ENCODE data around the gene OR4M2.
"Not testable (repeated sequence)": the region's sequence is repeated elsewhere in the genome, so short reads cannot be mapped to it uniquely, and the experiment has no call there.

DNA sequence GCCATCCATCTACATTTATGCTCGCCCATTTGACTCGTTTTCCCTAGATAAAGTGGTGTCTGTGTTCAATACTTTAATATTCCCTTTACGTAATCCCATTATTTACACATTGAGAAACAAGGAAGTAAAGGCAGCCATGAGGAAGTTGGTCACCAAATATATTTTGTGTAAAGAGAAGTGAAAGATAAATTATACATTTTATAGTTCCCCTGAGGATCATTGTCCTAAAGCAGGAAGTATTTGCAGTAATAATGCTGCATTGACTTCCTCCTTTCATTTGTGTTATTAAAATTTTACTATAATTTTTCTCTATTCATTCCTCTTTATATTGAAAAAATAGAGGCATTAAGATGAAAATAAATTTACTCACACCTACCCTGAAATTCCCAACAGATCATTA is 1.1 kb downstream of the OR4M2 start:
- TF ChIP-seq, protein P1, sequence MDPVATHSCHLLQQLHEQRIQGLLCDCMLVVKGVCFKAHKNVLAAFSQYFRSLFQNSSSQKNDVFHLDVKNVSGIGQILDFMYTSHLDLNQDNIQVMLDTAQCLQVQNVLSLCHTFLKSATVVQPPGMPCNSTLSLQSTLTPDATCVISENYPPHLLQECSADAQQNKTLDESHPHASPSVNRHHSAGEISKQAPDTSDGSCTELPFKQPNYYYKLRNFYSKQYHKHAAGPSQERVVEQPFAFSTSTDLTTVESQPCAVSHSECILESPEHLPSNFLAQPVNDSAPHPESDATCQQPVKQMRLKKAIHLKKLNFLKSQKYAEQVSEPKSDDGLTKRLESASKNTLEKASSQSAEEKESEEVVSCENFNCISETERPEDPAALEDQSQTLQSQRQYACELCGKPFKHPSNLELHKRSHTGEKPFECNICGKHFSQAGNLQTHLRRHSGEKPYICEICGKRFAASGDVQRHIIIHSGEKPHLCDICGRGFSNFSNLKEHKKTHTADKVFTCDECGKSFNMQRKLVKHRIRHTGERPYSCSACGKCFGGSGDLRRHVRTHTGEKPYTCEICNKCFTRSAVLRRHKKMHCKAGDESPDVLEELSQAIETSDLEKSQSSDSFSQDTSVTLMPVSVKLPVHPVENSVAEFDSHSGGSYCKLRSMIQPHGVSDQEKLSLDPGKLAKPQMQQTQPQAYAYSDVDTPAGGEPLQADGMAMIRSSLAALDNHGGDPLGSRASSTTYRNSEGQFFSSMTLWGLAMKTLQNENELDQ (CRISPR knock-in tag; IDR thresholded peaks at IDR 0.05; ENCODE audit: borderline replicate concordance), result not testable (repeated sequence)
- TF ChIP-seq FIP1L1 (IDR thresholded peaks at IDR 0.05; ENCODE audit: low read depth, low read length, poor library complexity, severe bottlenecking); EP300 (IDR thresholded peaks at IDR 0.05; ENCODE audit: low read length); MTA1 (IDR thresholded peaks at IDR 0.05; ENCODE audit: borderline replicate concordance): not testable (repeated sequence)
- TF ChIP-seq, protein P2, sequence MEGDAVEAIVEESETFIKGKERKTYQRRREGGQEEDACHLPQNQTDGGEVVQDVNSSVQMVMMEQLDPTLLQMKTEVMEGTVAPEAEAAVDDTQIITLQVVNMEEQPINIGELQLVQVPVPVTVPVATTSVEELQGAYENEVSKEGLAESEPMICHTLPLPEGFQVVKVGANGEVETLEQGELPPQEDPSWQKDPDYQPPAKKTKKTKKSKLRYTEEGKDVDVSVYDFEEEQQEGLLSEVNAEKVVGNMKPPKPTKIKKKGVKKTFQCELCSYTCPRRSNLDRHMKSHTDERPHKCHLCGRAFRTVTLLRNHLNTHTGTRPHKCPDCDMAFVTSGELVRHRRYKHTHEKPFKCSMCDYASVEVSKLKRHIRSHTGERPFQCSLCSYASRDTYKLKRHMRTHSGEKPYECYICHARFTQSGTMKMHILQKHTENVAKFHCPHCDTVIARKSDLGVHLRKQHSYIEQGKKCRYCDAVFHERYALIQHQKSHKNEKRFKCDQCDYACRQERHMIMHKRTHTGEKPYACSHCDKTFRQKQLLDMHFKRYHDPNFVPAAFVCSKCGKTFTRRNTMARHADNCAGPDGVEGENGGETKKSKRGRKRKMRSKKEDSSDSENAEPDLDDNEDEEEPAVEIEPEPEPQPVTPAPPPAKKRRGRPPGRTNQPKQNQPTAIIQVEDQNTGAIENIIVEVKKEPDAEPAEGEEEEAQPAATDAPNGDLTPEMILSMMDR (IDR thresholded peaks at IDR 0.05 in 2 of 3, conservative IDR thresholded peaks at IDR 0.05 in 1 of 3; ENCODE audit: insufficient read depth in 2 of 3, low read depth in 1 of 3, low read length in 3 of 3), result not testable (repeated sequence)
- TF ChIP-seq, protein P3, sequence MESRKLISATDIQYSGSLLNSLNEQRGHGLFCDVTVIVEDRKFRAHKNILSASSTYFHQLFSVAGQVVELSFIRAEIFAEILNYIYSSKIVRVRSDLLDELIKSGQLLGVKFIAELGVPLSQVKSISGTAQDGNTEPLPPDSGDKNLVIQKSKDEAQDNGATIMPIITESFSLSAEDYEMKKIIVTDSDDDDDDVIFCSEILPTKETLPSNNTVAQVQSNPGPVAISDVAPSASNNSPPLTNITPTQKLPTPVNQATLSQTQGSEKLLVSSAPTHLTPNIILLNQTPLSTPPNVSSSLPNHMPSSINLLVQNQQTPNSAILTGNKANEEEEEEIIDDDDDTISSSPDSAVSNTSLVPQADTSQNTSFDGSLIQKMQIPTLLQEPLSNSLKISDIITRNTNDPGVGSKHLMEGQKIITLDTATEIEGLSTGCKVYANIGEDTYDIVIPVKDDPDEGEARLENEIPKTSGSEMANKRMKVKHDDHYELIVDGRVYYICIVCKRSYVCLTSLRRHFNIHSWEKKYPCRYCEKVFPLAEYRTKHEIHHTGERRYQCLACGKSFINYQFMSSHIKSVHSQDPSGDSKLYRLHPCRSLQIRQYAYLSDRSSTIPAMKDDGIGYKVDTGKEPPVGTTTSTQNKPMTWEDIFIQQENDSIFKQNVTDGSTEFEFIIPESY (CRISPR knock-in tag; IDR thresholded peaks at IDR 0.05), result not testable (repeated sequence)
